GM12878 (cell line): ENCODE data around the gene TADA3. TPM values are rescaled to one million over a fixed set of nuclear protein-coding genes. Genes with fewer than 3 reads are reported as not detected.
A peak's percentile ranks its signal among the peaks of the same experiment; 100 is the strongest.

Experiments used
- ATAC-seq: fragments of 200-7000 bp; cut with Tn5 transposase; 3 replicates; pipeline ENCODE4 v1.9.1; 2020; ENCODE audit warnings: mild to moderate bottlenecking, moderate library complexity
- BruUV-seq: library from RNA; stranded (reverse); fragments of 400-500 nt; replicated peaks from 2 replicates; lab custom pipeline; 2021; lab: Mats Ljungman, UMichigan
- CTCF ChIA-PET: fragments of 300-600 bp; sonication (Branson Sonifier 250); formaldehyde crosslinking; extraction: SDS; loops from one replicate; lab custom pipeline; 2021; ENCODE audit warnings: inconsistent platforms; lab: Yijun Ruan, JAX
- POLR2A ChIA-PET: fragments of 350-600 bp; formaldehyde crosslinking; extraction: SDS; loops from one replicate; lab custom pipeline; 2021; ENCODE audit warnings: inconsistent platforms; lab: Charles Lee
- RAD21 ChIA-PET: fragments of 300-600 bp; sonication (Branson Sonifier 250); formaldehyde crosslinking; loops from one replicate; lab custom pipeline; 2023; ENCODE audit warnings: antibody characterized with exemption; ENCODE audit not compliant: unreplicated experiment; lab: Charles Lee
- SMC1A ChIA-PET: fragments of 300-600 bp; sonication (Branson Sonifier 250); formaldehyde crosslinking; loops from one replicate; lab custom pipeline; 2023; ENCODE audit not compliant: unreplicated experiment, uncharacterized antibody; lab: Charles Lee
- DNase-seq: peaks from one replicate; pipeline ENCODE4 v3.0.0-alpha.2; 2011; ENCODE audit warnings: low read depth, low spot score
- FAIRE-seq: peaks from 3 replicates; lab custom pipeline; 2011; peaks lifted over from hg19 to GRCh38; lab: Jason Lieb, UNC
- H2AFZ ChIP-seq: 2 replicates; pipeline ENCODE4 v1.6.0; 2011; ENCODE audit warnings: low read depth, low read length, control low read depth; ENCODE audit not compliant: control insufficient read depth
- H3K27ac ChIP-seq: 2 replicates; pipeline ENCODE4 v1.5.1; 2011; ENCODE audit warnings: control low read depth; ENCODE audit not compliant: control insufficient read depth, insufficient read depth
- H3K27me3 ChIP-seq, 2 experiments: replicated peaks in 1 of 2; 2 replicates each; pipeline versions ENCODE4 v1.6.0 to v1.6.1; 2011; ENCODE audit warnings: low read length in 1 of 2; ENCODE audit not compliant: control insufficient read depth in 2 of 2, insufficient read depth in 2 of 2
- H3K36me3 ChIP-seq, 2 experiments: 2 replicates each; pipeline ENCODE4 v1.5.1; 2011; ENCODE audit warnings: low read length in 1 of 2; ENCODE audit not compliant: control insufficient read depth in 2 of 2, insufficient read depth in 2 of 2
- H3K4me1 ChIP-seq: 2 replicates; pipeline ENCODE4 v1.6.1; 2011; ENCODE audit warnings: mild to moderate bottlenecking, low read length, moderate library complexity, mixed read lengths; ENCODE audit not compliant: control insufficient read depth, insufficient read depth
- H3K4me2 ChIP-seq: 2 replicates; pipeline ENCODE4 v1.6.0; 2011; ENCODE audit warnings: control low read depth; ENCODE audit not compliant: control insufficient read depth, insufficient read depth
- H3K4me3 ChIP-seq: fragments of 200-600 bp; sonication (generic); 2 replicates; pipeline ENCODE4 v1.5.1; 2016
- H3K79me2 ChIP-seq: 2 replicates; pipeline ENCODE4 v1.6.0; 2011; ENCODE audit warnings: low read length; ENCODE audit not compliant: control insufficient read depth, insufficient read depth
- H3K9ac ChIP-seq: 2 replicates; pipeline ENCODE4 v1.8.0; 2011; ENCODE audit warnings: low read length, control low read depth, mixed read lengths; ENCODE audit not compliant: control insufficient read depth, insufficient read depth
- H3K9me3 ChIP-seq: replicated peaks from 3 replicates; pipeline ENCODE4 v1.5.1; 2011; ENCODE audit warnings: mild to moderate bottlenecking, low read length; ENCODE audit not compliant: control insufficient read depth, insufficient read depth
- H4K20me1 ChIP-seq: 2 replicates; pipeline ENCODE4 v1.6.0; 2011; ENCODE audit not compliant: control insufficient read depth, insufficient read depth
- ATF7 ChIP-seq: fragments of 450-650 bp; IDR thresholded peaks from 2 replicates; pipeline ENCODE4 v1.6.1; 2016; ENCODE audit warnings: low read depth, mild to moderate bottlenecking
- IKZF2 ChIP-seq, 2 experiments: fragments of 450-650 bp; IDR thresholded peaks; 2 replicates each; pipeline ENCODE4 v1.6.1; 2017; ENCODE audit warnings: mild to moderate bottlenecking in 2 of 2, moderate library complexity in 2 of 2
- PML ChIP-seq: IDR thresholded peaks from 2 replicates; pipeline ENCODE4 v1.6.1; 2012; ENCODE audit warnings: low read length, inconsistent platforms
- POU2F2 ChIP-seq: IDR thresholded peaks from 3 replicates; pipeline ENCODE4 v1.6.1; 2011; ENCODE audit warnings: low read depth, mild to moderate bottlenecking, low read length, borderline replicate concordance
- RBBP5 ChIP-seq: fragments of 200-600 bp; sonication (generic); conservative IDR thresholded peaks from 2 replicates; pipeline ENCODE4 v1.6.1; 2016
- TBL1XR1 ChIP-seq: IDR thresholded peaks from 2 replicates; pipeline ENCODE4 v1.6.1; 2012; ENCODE audit warnings: low read depth, low read length, improper control_type of control experiment
- WGBS: methylation state at CpG from one replicate; pipeline ENCODE4 v1.1.6; 2016; ENCODE audit warnings: low lambda C conversion rate; ENCODE audit not compliant: insufficient replicate concordance, insufficient coverage; ENCODE audit errors: missing lambda C conversion rate; 5-methylcytosine and 5-hydroxymethylcytosine counted together
- in situ Hi-C: fragments of 300-500 bp; cut with MboI; formaldehyde crosslinking; loops from 9 replicates; pipeline ENCODE4 v1.14.3; 2018; ENCODE audit warnings: mixed read lengths
- intact Hi-C: fragments of 100-400 bp; cut with micrococcal nuclease; formaldehyde crosslinking; loops from one replicate; pipeline ENCODE4 v1.14.2; 2022; ENCODE audit not compliant: unreplicated experiment
- polyA plus RNA-seq, 11 experiments: library from polyadenylated mRNA; depleted of rRNA in 4 of 11; unstranded in 6 of 11; stranded (reverse) in 5 of 11; fragments of >200 nt; fragmentation: Nextera tagmentation in 4 of 11; fragmentation: Illumina TruSeq in 1 of 11; extraction: Ambion mirVana in 4 of 11; extraction: Trizol in 1 of 11; gene quantifications; 1 replicate in 1 of 11; 2 replicates in 10 of 11; pipeline versions ENCODE4 v1.2.1 to v1.2.3, GENCODE V29; 2011 to 2016; ENCODE audit warnings: inconsistent platforms in 2 of 11, missing spikeins in 2 of 11, low read depth in 1 of 11
- total RNA-seq, 4 experiments: library from RNA; depleted of rRNA in 3 of 4; stranded (reverse); fragments of >200 nt in 3 of 4; fragmentation: Illumina TruSeq in 1 of 4; extraction: Trizol in 1 of 4; gene quantifications; 2 replicates each; pipeline versions ENCODE4 v1.2.1 to v1.2.3, GENCODE V29; 2013 to 2021
- TF ChIP-seq, protein P1 (sequence below): fragments of 450-650 bp; formaldehyde crosslinking; IDR thresholded peaks from 2 replicates; pipeline ENCODE4 v1.5.0; 2022; ENCODE audit warnings: mild to moderate bottlenecking, missing genetic modification characterization
- TF ChIP-seq, protein P2 (sequence below): fragments of 450-650 bp; IDR thresholded peaks from 2 replicates; pipeline ENCODE4 v1.6.1; 2018; ENCODE audit warnings: mild to moderate bottlenecking, low read depth, moderate library complexity; ENCODE audit not compliant: partially characterized antibody

TADA3 gene
- total and polyA plus RNA-seq, 10 of the 15 experiments (the other 5 are each of a cell fraction or from before 2014, with no cell fraction given): 2.6 to 71.2 (median 51.0) TPM

DNA sequence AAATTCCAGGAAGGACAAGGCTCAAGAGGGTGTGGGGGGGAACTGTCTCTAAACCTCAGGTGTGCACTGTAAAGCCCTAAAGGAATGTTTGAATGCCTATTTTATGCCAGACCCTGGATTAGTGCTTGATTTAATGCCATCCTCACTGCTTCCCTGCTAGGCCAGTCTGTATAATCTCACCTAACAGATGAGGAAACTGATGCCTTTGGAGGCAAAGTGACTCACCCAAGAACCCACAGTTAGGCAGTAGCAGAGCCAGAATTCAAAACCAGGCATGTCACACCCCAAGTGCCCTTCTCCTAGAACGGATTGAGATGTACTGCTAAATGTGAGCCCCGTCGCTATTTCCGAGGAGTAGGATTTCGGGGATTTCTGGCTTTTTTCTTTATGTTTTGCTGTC is 30.4 kb downstream of the TADA3 start:
- ChIA-PET RAD21 (no interaction called here), CTCF (no interaction called here), POLR2A (interaction anchor here (0.5 kb wide), 1 partner anchor 336 kb away, joined by 5 read pairs; no protein-coding TSS in a partner anchor)
- Histone ChIP-seq H3K4me2 (no peak overlapping the region), H3K4me1 (no peaks in the 10 kb centered on the region), H3K4me3 (no peak overlapping the region), H3K27me3 (no peaks in the 10 kb centered on the region), H4K20me1 (no peaks in the 10 kb centered on the region), H2AFZ (no peak overlapping the region), H3K79me2 (no peaks in the 10 kb centered on the region), H3K9ac (no peak overlapping the region), H3K9me3 (no peaks in the 10 kb centered on the region), H3K36me3 (peaks cover 0 to 2% of the 10 kb centered on the region in 2 experiments; a peak in 3 of 4 replicates)
- DNase-seq (no peak), ATAC-seq (no peak)
- TSS peak; percentile 32 for BruUV-seq
- WGBS: 97% methylated on average over 5 of the region's 5 CpGs
- TF ChIP-seq IKZF2 (IDR thresholded peaks at IDR 0.05) (no peak), RBBP5 (no peak), TBL1XR1 (no peak), POU2F2 (no peak), PML (no peak)
- TF ChIP-seq, all 136 proteins: peak for 0
- intact Hi-C loops: no loop called here
- SMC1A ChIA-PET: no interaction called here
- no peak overlapping the region for H3K27ac ChIP-seq
- in situ Hi-C loops: no loop called here
- no peak for FAIRE-seq

DNA sequence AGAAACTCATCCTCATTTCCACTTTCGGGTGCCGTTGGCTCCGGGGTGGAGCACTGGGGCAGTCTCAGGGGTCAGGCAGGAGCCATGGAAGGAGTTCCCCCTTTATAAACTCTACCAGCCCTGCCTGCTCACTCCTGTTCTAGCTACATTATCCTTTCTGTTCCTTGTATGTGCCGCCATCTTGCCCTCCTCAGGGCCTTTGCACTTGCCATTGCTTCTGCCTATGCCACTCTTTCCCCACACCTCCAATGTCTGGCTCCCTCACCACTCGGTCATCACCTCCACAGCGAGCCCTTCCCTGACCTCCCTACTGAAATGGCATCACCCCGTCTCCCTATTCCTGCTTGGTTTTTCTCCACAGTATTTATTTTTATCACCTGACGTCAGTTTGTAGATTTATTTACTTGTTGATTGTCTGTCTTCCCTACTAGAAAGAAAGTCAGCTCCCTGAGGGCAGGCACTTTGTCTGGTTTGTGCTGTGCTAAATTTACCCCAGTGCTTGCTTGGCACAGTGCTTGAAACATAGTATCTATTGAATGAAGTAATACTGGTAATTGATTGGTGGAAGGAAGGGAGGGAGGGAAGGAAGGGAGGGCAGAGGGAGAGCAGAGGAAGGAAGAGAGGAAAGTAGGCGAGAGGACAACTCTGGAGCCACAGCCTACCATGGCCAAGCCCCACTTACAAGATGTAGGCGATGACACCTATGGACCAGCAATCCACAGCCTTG is 31.3 kb downstream of the TADA3 start:
- ATAC-seq (no peak), FAIRE-seq (no peak), DNase-seq (no peak)
- in situ Hi-C loops: no loop called here
- RAD21 ChIA-PET: no interaction called here
- Histone ChIP-seq H3K27ac (no peak overlapping the region), H3K79me2 (no peaks in the 10 kb centered on the region), H4K20me1 (no peaks in the 10 kb centered on the region), H3K36me3 (peaks cover 0 to 2% of the 10 kb centered on the region in 2 experiments; a peak in 3 of 4 replicates), H3K4me2 (no peak overlapping the region), H3K9ac (no peak overlapping the region), H3K4me3 (no peak overlapping the region), H2AFZ (no peak overlapping the region), H3K27me3 (no peaks in the 10 kb centered on the region), H3K4me1 (no peaks in the 10 kb centered on the region), H3K9me3 (no peaks in the 10 kb centered on the region)
- POLR2A ChIA-PET: no interaction called here
- BruUV-seq: no TSS peak
- intact Hi-C loops: no loop called here
- SMC1A ChIA-PET: no interaction called here
- WGBS: 91% methylated on average over 10 of the region's 10 CpGs
- CTCF ChIA-PET: no interaction called here
- TF ChIP-seq ATF7: no peak
- TF ChIP-seq, protein P1, sequence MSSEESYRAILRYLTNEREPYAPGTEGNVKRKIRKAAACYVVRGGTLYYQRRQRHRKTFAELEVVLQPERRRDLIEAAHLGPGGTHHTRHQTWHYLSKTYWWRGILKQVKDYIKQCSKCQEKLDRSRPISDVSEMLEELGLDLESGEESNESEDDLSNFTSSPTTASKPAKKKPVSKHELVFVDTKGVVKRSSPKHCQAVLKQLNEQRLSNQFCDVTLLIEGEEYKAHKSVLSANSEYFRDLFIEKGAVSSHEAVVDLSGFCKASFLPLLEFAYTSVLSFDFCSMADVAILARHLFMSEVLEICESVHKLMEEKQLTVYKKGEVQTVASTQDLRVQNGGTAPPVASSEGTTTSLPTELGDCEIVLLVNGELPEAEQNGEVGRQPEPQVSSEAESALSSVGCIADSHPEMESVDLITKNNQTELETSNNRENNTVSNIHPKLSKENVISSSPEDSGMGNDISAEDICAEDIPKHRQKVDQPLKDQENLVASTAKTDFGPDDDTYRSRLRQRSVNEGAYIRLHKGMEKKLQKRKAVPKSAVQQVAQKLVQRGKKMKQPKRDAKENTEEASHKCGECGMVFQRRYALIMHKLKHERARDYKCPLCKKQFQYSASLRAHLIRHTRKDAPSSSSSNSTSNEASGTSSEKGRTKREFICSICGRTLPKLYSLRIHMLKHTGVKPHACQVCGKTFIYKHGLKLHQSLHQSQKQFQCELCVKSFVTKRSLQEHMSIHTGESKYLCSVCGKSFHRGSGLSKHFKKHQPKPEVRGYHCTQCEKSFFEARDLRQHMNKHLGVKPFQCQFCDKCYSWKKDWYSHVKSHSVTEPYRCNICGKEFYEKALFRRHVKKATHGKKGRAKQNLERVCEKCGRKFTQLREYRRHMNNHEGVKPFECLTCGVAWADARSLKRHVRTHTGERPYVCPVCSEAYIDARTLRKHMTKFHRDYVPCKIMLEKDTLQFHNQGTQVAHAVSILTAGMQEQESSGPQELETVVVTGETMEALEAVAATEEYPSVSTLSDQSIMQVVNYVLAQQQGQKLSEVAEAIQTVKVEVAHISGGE (CRISPR knock-in tag): no peak
- TF ChIP-seq, protein P2, sequence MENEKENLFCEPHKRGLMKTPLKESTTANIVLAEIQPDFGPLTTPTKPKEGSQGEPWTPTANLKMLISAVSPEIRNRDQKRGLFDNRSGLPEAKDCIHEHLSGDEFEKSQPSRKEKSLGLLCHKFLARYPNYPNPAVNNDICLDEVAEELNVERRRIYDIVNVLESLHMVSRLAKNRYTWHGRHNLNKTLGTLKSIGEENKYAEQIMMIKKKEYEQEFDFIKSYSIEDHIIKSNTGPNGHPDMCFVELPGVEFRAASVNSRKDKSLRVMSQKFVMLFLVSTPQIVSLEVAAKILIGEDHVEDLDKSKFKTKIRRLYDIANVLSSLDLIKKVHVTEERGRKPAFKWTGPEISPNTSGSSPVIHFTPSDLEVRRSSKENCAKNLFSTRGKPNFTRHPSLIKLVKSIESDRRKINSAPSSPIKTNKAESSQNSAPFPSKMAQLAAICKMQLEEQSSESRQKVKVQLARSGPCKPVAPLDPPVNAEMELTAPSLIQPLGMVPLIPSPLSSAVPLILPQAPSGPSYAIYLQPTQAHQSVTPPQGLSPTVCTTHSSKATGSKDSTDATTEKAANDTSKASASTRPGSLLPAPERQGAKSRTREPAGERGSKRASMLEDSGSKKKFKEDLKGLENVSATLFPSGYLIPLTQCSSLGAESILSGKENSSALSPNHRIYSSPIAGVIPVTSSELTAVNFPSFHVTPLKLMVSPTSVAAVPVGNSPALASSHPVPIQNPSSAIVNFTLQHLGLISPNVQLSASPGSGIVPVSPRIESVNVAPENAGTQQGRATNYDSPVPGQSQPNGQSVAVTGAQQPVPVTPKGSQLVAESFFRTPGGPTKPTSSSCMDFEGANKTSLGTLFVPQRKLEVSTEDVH: no peak
